HAP-1 (cell line): ENCODE results near the gene CSH2.

ENCODE experiments used
- DNase-seq, 2 experiments: peaks; one replicate each; pipeline ENCODE4 v3.0.0-alpha.2; 2016 to 2020; ENCODE audit warnings: low spot score in 2 of 2
- H3K27me3 ChIP-seq: fragments of 250-450 bp; sonication (Bioruptor Pico); 2 replicates; pipeline ENCODE4 v1.5.1; 2020; ENCODE audit warnings: low read depth, mild to moderate bottlenecking, moderate library complexity
- H3K36me3 ChIP-seq: fragments of 250-450 bp; sonication (Bioruptor Pico); replicated peaks from 2 replicates; pipeline ENCODE4 v1.5.1; 2020; ENCODE audit warnings: mild to moderate bottlenecking
- H3K4me1 ChIP-seq: fragments of 250-450 bp; sonication (Bioruptor Pico); 2 replicates; pipeline ENCODE4 v1.5.1; 2020; ENCODE audit warnings: mild to moderate bottlenecking
- H3K4me3 ChIP-seq: fragments of 250-450 bp; sonication (Bioruptor Pico); 2 replicates; pipeline ENCODE4 v1.5.1; 2020; ENCODE audit warnings: mild to moderate bottlenecking, moderate library complexity
- H3K9me3 ChIP-seq: fragments of 250-450 bp; sonication (Bioruptor Pico); 2 replicates; pipeline ENCODE4 v1.5.1; 2020; ENCODE audit warnings: mild to moderate bottlenecking, moderate library complexity
- in situ Hi-C: fragments of 300-500 bp; cut with MboI; formaldehyde crosslinking; loops from 3 replicates; pipeline ENCODE4 v1.14.3; 2020; ENCODE audit warnings: low sequenced_read_pairs, inconsistent platforms, mixed read lengths

CSH2 gene

GRCh38 chr17:63830904-63831491 is 42.5 kb downstream of the CSH2 start:
- Histone ChIP-seq H3K27me3 (no peaks in the 10 kb centered on the region), H3K9me3 (no peaks in the 10 kb centered on the region), H3K4me1 (peaks cover 1% of the 10 kb centered on the region; the same call in 1 of the 2 replicates), H3K4me3 (no peak overlapping the region), H3K36me3 (peaks cover 76% of the 10 kb centered on the region)
- DNase-seq, result no peak
- in situ Hi-C loops, result no loop called here

- H3K4me1 ChIP-seq, result peaks cover 6% of the 10 kb centered on the region
- H3K9me3 ChIP-seq, result no peaks in the 10 kb centered on the region
- no peak for DNase-seq
- H3K27me3 ChIP-seq, result no peaks in the 10 kb centered on the region
- H3K36me3 ChIP-seq, result peaks cover 79% of the 10 kb centered on the region
- in situ Hi-C loops, result no loop called here
- H3K4me3 ChIP-seq, result no peak overlapping the region
Observed at GRCh38 chr17:63830278-63830677, 43.2 kb downstream of the CSH2 start.

- no peaks in the 10 kb centered on the region for H3K27me3 ChIP-seq
- in situ Hi-C loops, result no loop called here
- no peak overlapping the region for H3K4me3 ChIP-seq
- H3K9me3 ChIP-seq, result no peaks in the 10 kb centered on the region
- DNase-seq, result no peak
- peaks cover 6% of the 10 kb centered on the region for H3K4me1 ChIP-seq
- peaks cover 79% of the 10 kb centered on the region for H3K36me3 ChIP-seq
Observed at GRCh38 chr17:63828936-63829335, 44.5 kb downstream of the CSH2 start.

- Histone ChIP-seq H3K36me3 (peaks cover 79% of the 10 kb centered on the region), H3K9me3 (no peaks in the 10 kb centered on the region), H3K4me3 (peak overlapping the region; percentile 98), H3K4me1 (peaks cover 6% of the 10 kb centered on the region), H3K27me3 (no peaks in the 10 kb centered on the region)
- in situ Hi-C loops, result no loop called here
- DNase-seq, result no peak
Observed at GRCh38 chr17:63827801-63828221, 45.7 kb downstream of the CSH2 start.

GRCh38 chr17:63827002-63827800 is 46.3 kb downstream of the CSH2 start, which contains the start of the genes FTSJ3 and PSMC5:
Gene FTSJ3 (minus strand): TSS chr17:63827663. CDS start chr17:63826902, 761 bp downstream.
Gene PSMC5 (plus strand): TSS chr17:63827431. CDS start chr17:63827491, 60 bp downstream.
- no peaks in the 10 kb centered on the region for H3K9me3 ChIP-seq
- in situ Hi-C loops, result no loop called here
- H3K27me3 ChIP-seq, result no peaks in the 10 kb centered on the region
- H3K4me1 ChIP-seq, result peaks cover 6% of the 10 kb centered on the region
- peak; percentile 93 to 98 for DNase-seq
- H3K36me3 ChIP-seq, result peaks cover 79% of the 10 kb centered on the region
- peak within 1 kb of the TSS; percentile 98 for H3K4me3 ChIP-seq

DNA sequence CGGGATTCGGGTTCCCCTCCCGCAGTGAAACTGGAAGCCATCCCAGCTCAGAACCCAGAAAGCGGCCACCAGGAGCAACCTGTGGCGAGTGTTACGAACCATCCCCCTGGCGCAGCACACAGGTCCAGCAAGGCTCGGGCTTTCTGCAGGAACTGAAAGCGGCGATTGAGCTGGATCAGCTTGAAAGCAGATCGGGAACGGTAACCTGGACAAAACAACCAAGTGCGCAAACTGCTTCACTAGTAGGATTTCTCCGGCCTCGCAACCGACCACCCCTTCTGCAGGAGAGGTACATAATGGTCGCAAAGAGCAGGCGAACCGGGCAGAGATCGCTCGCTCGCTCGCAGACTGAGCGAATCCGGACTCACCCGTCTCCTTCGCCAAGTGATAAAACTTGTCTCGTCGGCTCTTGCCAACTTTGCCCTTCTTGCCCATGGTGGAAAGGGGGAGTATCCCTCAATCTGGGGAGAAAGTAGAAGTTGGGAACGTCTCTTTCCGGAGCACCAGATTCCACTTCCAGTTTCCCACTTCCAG is 46.9 kb downstream of the CSH2 start:
- Histone ChIP-seq H3K4me1 (peaks cover 6% of the 10 kb centered on the region), H3K36me3 (peaks cover 79% of the 10 kb centered on the region), H3K4me3 (peak overlapping the region; percentile 98), H3K27me3 (no peaks in the 10 kb centered on the region), H3K9me3 (no peaks in the 10 kb centered on the region)
- in situ Hi-C loops, result no loop called here
- DNase-seq, result no peak

DNA sequence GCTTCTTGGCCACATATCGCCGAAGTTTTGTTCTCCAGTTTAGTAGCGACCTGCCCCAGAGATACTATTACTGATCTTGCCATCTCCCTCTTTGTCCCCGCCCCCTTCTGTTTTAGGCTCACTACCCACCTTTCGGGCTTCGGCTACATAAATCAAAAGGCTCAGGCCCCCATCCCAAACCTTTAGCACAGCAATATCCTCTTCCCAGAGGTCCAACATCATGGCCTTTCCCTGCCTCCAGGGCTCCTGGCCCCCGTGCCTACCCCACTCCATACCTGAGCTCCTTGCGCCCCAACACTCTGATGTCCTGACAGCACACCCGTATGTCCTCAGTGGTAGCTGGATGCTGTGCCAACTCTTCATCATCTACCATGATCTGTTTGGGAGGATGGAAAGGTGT is 49.1 kb downstream of the CSH2 start:
- in situ Hi-C loops, result loop anchor here (25.0 kb wide), 1 partner anchor 688 kb away; the partner anchor contains the start of genes CEP95 and DDX5
- no peak for DNase-seq
- Histone ChIP-seq H3K4me1 (peaks cover 6% of the 10 kb centered on the region), H3K27me3 (no peaks in the 10 kb centered on the region), H3K36me3 (peaks cover 78% of the 10 kb centered on the region), H3K4me3 (no peak overlapping the region), H3K9me3 (no peaks in the 10 kb centered on the region)

- Histone ChIP-seq H3K9me3 (no peaks in the 10 kb centered on the region), H3K36me3 (peaks cover 78% of the 10 kb centered on the region), H3K4me1 (peaks cover 6% of the 10 kb centered on the region), H3K27me3 (no peaks in the 10 kb centered on the region), H3K4me3 (no peak overlapping the region)
- DNase-seq, result no peak
- in situ Hi-C loops, result loop anchor here (25.0 kb wide), 1 partner anchor 689 kb away; the partner anchor contains the start of genes CEP95 and DDX5
Observed at GRCh38 chr17:63823659-63824331, 49.7 kb downstream of the CSH2 start.

DNA sequence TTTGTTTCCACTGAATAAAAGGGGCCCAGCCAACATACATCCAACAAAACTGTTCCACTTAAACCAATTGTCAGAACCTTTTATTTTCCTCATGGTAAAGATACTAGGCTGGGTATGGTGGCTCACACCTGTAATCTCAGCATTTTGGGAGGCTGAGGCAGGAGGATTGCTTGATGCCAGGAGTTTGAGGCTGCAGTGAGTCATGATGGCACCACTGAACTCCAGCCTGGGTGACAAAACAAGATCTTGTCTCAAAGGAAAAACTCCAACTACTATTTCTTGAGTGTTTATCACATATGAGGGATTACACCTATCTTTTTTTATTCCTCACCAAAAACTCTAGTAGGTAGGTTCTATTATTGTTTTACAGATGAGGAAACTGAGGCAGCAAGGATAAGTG is 50.9 kb downstream of the CSH2 start:
- H3K4me3 ChIP-seq, result no peak overlapping the region
- H3K27me3 ChIP-seq, result no peaks in the 10 kb centered on the region
- peaks cover 87% of the 10 kb centered on the region for H3K36me3 ChIP-seq
- H3K4me1 ChIP-seq, result peaks cover 6% of the 10 kb centered on the region
- no peak for DNase-seq
- no peaks in the 10 kb centered on the region for H3K9me3 ChIP-seq
- in situ Hi-C loops, result loop anchor here (25.0 kb wide), 1 partner anchor 690 kb away; the partner anchor contains the start of genes CEP95 and DDX5
